GM19463 (cell line): ENCODE results near the gene TMEM14A.
"Not testable (repeated sequence)": the region's sequence is repeated elsewhere in the genome, so short reads cannot be mapped to it uniquely, and the experiment has no call there.

ENCODE experiments used
- ATAC-seq: cut with Tn5 transposase; IDR thresholded peaks from one replicate; pipeline ENCODE4 v1.9.1; 2021; ENCODE audit warnings: mild to moderate bottlenecking, moderate library complexity; ENCODE audit not compliant: unreplicated experiment

Gene TMEM14A

GRCh38 chr6:52694404-52694803 is 23.5 kb downstream of the TMEM14A start:
- ATAC-seq: no peak

- no peak for ATAC-seq
Observed at GRCh38 chr6:52696418-52696817, 25.5 kb downstream of the TMEM14A start.

- no peak for ATAC-seq
Observed at GRCh38 chr6:52697903-52698302, 27.0 kb downstream of the TMEM14A start.

GRCh38 chr6:52704060-52704459 is 33.1 kb downstream of the TMEM14A start:
- ATAC-seq: no peak

- ATAC-seq: not testable (repeated sequence)
Observed at GRCh38 chr6:52704781-52705502, 34.0 kb downstream of the TMEM14A start.

GRCh38 chr6:52706001-52706400 is 35.1 kb downstream of the TMEM14A start:
- ATAC-seq: no peak

GRCh38 chr6:52707963-52708680 is 37.2 kb downstream of the TMEM14A start:
- no peak for ATAC-seq

GRCh38 chr6:52712136-52712535 is 41.2 kb downstream of the TMEM14A start:
- ATAC-seq: no peak

- ATAC-seq: not testable (repeated sequence)
Observed at GRCh38 chr6:52714761-52715160, 43.8 kb downstream of the TMEM14A start.

- no peak for ATAC-seq
Observed at GRCh38 chr6:52718550-52718949, 47.6 kb downstream of the TMEM14A start.

GRCh38 chr6:52720321-52720720 is 49.4 kb downstream of the TMEM14A start:
- no peak for ATAC-seq

- no peak for ATAC-seq
Observed at GRCh38 chr6:52724042-52724405, 53.1 kb downstream of the TMEM14A start.

GRCh38 chr6:52724406-52725121 is 53.7 kb downstream of the TMEM14A start:
- ATAC-seq: peak; percentile 99

- ATAC-seq: no peak
Observed at GRCh38 chr6:52725143-52725534, 54.2 kb downstream of the TMEM14A start.

- ATAC-seq: no peak
Observed at GRCh38 chr6:52725535-52726192, 54.8 kb downstream of the TMEM14A start.

- no peak for ATAC-seq
Observed at GRCh38 chr6:52726193-52726542, 55.3 kb downstream of the TMEM14A start.

- ATAC-seq: no peak
Observed at GRCh38 chr6:52726741-52727535, 56.0 kb downstream of the TMEM14A start.

- no peak for ATAC-seq
Observed at GRCh38 chr6:52727908-52728307, 57.0 kb downstream of the TMEM14A start.

GRCh38 chr6:52728394-52728793 is 57.5 kb downstream of the TMEM14A start:
- ATAC-seq: no peak

- no peak for ATAC-seq
Observed at GRCh38 chr6:52729576-52729975, 58.7 kb downstream of the TMEM14A start.

- ATAC-seq: no peak
Observed at GRCh38 chr6:52731719-52732118, 60.8 kb downstream of the TMEM14A start.
